ENCODE data around the gene TJP2.
"Not testable (repeated sequence)": the region's sequence is repeated elsewhere in the genome, so short reads cannot be mapped to it uniquely, and the experiment has no call there.

TJP2 gene

GRCh38 chr9:69158471-69158870 is 15.6 kb upstream of the TJP2 start:
- DNase-seq = no peak

GRCh38 chr9:69164573-69164972 is 9.5 kb upstream of the TJP2 start:
- DNase-seq = not testable (repeated sequence)

- DNase-seq = no peak
These were observed 8.5 kb upstream of the TJP2 start for GRCh38 chr9:69165581-69165980.

- DNase-seq = no peak
These were observed 5.3 kb upstream of the TJP2 start for GRCh38 chr9:69168709-69169217.

GRCh38 chr9:69170231-69170630 is 3.8 kb upstream of the TJP2 start:
- DNase-seq = no peak

GRCh38 chr9:69171049-69171448 is 3.0 kb upstream of the TJP2 start:
- DNase-seq = no peak

GRCh38 chr9:69171517-69171916 is 2.6 kb upstream of the TJP2 start:
- no peak for DNase-seq

- DNase-seq = no peak
These were observed 1.2 kb upstream of the TJP2 start for GRCh38 chr9:69172895-69173294.

GRCh38 chr9:69173497-69173890 is 583 bp upstream of the TJP2 start:
- DNase-seq = no peak

GRCh38 chr9:69174616-69175463 is 763 bp downstream of the TJP2 start:
- peak; percentile 99 for DNase-seq

GRCh38 chr9:69175486-69175885 is 1.4 kb downstream of the TJP2 start:
- DNase-seq = peak; percentile 37

- no peak for DNase-seq
These were observed 2.5 kb downstream of the TJP2 start for GRCh38 chr9:69176471-69177171.

- DNase-seq = no peak
These were observed 4.5 kb downstream of the TJP2 start for GRCh38 chr9:69178583-69179011.

GRCh38 chr9:69179037-69179436 is 5.0 kb downstream of the TJP2 start:
- no peak for DNase-seq

- no peak for DNase-seq
These were observed 6.1 kb downstream of the TJP2 start for GRCh38 chr9:69180200-69180599.

- DNase-seq = peak; percentile 95
These were observed 6.6 kb downstream of the TJP2 start for GRCh38 chr9:69180670-69181069.

GRCh38 chr9:69181908-69182353 is 7.9 kb downstream of the TJP2 start:
- DNase-seq = no peak

- DNase-seq = no peak
These were observed 10.2 kb downstream of the TJP2 start for GRCh38 chr9:69184266-69184665.

GRCh38 chr9:69186841-69187611 is 12.9 kb downstream of the TJP2 start:
- no peak for DNase-seq

- no peak for DNase-seq
These were observed 14.9 kb downstream of the TJP2 start for GRCh38 chr9:69188975-69189374.

GRCh38 chr9:69190086-69190862 is 16.2 kb downstream of the TJP2 start:
- no peak for DNase-seq

- DNase-seq = no peak
These were observed 16.7 kb downstream of the TJP2 start for GRCh38 chr9:69190863-69191181.

Data from fibroblast of skin of abdomen (primary cell).